Measurements from ENCODE around the gene PLBD1.

Gene PLBD1

GRCh38 chr12:14482361-14482760 lies 85.3 kb downstream of the PLBD1 start:
- no peak for DNase-seq

- DNase-seq, result no peak
Observed at GRCh38 chr12:14481201-14481600, 86.5 kb downstream of the PLBD1 start.

GRCh38 chr12:14479004-14479403 lies 88.7 kb downstream of the PLBD1 start:
- no peak for DNase-seq

- no peak for DNase-seq
Observed at GRCh38 chr12:14473707-14474287, 93.9 kb downstream of the PLBD1 start.

- no peak for DNase-seq
Observed at GRCh38 chr12:14471497-14471896, 96.2 kb downstream of the PLBD1 start.

GRCh38 chr12:14460212-14460841 lies 107.4 kb downstream of the PLBD1 start:
- DNase-seq, result no peak

- no peak for DNase-seq
Observed at GRCh38 chr12:14454098-14454907, 113.4 kb downstream of the PLBD1 start.
